HG03045 (cell line): ENCODE data around the gene SLC25A26.
A peak's percentile ranks its signal among the peaks of the same experiment; 100 is the strongest.
"Not testable (repeated sequence)": the region's sequence is repeated elsewhere in the genome, so short reads cannot be mapped to it uniquely, and the experiment has no call there.

Source experiments
- ATAC-seq: cut with Tn5 transposase; IDR thresholded peaks from one replicate; pipeline ENCODE4 v1.9.1; 2021; ENCODE audit warnings: mild to moderate bottlenecking, moderate library complexity; ENCODE audit not compliant: unreplicated experiment

The SLC25A26 gene

DNA sequence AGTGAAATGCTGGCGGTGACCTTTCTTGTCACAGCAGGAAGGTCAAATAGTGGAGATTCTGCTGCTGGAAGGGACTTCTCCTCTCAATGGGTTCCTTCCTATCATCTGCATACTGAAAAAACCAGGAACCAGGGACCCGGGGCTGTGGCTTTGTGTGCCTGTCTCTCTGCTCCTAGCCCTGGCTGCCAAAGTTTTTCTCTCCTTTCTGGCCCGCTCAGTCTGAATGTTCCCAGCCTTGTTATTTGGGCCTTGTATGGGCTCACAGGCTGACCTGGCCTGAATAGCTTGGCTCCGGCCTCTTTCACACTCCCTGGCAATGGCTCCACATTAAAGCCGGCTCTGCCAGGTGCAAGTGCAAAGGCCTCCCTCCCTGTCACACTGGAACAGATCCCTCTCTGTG is 185.4 kb downstream of the SLC25A26 start:
- ATAC-seq, result no peak

DNA sequence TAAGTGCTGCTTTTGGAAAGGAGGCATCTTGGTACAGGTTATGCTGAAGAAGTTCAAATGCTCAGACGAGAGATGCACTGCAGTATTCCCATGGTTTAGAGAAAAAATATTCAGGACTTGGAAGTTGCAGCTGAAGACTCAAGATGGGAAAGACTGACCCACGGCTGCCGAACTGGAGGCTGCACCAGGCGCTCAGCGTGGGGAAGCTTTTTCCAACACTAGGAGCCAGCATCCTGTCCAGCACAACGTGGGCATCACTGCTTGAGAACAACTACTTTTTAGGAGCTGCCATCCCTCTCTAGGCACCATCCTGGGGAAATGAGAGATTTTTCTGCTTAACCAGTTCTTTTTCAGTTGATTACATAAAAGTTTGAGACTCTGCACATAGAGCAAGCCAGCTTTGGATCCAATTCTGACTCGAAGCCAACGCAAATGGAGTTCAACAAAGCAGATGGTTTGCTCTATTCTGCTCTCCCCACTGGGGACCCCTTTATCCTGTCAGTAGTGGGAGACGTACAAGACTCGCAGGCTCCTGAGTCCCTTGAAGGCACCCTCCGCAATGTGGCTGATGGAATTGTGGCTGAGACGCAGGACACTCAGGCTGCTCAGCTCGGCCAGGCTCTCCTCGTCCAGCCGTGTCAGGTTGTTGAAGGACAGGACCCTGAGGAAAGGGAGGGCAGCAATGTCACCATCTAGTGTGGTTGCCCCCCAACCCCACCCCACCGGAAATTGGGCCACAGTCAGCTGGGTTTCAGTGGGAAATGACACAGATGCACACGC is 186.2 kb downstream of the SLC25A26 start:
- ATAC-seq, result no peak

DNA sequence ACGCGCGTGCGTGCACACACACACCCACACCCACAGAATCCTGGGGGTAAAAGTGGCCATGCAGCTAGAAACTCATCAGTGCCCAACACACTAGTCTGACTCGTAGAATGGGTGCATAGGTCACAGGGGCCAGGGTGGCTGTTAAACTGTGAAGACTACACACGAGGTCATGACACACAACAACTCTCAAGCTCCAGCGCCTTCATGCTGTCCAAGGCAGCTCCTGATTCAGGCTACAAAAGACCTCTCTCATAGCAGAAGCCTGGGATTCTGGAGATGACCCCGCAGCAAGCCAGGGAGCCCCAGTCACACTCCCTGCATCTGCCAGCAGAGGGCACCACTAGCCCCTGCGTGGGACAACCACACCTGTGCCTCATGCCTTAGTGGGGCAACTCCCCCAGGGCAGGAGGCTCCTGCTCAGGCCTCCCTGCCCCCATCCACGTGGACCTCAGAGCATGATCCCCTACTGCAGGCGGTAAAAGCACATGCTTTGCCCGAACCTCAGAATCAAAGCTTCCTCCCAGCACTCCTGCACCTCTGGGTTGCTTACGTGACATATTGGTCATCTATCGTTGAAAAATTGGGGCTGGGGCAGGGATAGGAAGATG is 186.9 kb downstream of the SLC25A26 start:
- peak; percentile 67 for ATAC-seq

DNA sequence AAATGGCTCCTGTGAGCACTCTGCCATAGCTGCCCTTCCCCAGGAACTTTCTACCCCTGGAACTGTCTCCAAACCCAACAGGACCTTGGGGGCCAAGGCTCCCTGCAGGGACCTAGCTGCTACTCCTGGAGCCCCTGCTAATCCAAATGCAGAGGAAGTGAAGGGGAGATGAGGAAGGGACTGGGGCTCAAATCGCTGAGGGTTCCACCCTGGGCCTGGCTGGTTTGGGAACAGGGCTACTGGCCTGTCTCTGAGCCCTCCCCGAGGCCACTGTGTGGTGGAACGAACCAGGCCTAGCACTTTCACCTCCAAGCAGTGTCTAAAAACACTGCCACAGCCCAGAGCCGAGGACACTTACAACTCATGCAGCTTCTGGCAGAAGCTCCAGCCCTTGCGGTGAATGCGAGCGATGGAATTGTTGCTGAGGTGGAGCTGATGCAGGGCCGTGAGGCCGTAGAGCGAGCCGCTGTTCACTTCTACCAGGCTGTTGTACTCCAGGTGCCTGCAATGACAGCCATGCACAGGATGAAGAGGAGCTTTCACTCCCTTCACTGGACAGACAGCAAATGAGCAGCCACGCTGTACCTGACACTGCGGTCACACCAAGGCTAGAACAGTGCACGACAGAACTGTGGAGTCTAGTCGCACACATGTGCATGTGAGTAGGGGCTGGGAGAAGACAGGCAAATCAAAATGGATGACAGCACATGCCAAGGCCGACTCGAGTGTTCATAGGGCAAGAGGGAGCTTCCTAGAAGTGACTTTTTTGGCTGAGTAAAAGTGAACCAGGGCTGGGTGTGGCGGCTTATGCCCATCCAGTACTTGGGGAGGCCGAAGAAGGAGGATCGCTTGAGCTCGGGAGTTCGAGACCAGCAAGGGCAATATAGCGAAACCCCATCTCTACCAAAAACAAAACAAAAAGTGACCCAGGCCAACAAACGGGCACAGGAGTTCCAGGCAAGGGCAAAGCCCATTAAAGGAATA is 189.3 kb downstream of the SLC25A26 start:
- no peak for ATAC-seq

DNA sequence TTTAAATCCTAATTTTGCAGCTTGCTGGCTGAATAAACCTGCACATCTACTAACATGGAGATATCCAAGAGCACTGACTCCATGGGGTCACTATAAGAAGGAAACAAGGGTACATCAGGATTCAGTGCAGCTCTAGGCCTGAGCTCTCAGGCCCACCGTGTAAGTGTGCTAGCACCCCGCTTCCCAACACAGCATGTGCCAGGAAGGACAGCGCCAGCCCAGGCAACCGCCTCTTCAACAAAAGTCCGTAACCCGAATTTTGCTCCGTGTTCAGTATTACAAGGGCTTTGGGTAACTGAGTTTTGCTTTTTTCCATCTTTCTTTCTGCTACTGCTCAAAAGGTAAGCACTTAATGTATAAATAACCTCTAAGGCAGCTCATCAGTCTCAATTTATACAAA is 190.2 kb downstream of the SLC25A26 start:
- no peak for ATAC-seq

DNA sequence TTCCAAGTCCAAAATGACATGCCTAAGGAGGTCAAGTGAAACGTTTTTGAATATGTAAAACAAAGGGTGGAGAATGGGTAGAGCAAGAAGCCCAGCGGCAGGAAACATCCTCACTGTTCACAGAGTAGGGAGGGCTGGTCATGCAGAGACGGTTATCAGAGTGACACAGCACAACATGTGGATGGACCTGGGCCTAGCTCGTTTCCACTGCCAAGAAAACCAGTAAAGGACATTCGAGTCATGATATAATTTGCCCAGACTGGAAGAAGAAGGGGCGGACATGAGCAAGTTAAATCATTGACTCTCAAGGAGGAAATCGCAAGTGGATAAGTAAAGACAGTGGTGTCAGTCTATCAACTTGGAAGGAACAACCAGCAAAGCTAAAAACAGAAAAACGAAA is 190.7 kb downstream of the SLC25A26 start:
- no peak for ATAC-seq

DNA sequence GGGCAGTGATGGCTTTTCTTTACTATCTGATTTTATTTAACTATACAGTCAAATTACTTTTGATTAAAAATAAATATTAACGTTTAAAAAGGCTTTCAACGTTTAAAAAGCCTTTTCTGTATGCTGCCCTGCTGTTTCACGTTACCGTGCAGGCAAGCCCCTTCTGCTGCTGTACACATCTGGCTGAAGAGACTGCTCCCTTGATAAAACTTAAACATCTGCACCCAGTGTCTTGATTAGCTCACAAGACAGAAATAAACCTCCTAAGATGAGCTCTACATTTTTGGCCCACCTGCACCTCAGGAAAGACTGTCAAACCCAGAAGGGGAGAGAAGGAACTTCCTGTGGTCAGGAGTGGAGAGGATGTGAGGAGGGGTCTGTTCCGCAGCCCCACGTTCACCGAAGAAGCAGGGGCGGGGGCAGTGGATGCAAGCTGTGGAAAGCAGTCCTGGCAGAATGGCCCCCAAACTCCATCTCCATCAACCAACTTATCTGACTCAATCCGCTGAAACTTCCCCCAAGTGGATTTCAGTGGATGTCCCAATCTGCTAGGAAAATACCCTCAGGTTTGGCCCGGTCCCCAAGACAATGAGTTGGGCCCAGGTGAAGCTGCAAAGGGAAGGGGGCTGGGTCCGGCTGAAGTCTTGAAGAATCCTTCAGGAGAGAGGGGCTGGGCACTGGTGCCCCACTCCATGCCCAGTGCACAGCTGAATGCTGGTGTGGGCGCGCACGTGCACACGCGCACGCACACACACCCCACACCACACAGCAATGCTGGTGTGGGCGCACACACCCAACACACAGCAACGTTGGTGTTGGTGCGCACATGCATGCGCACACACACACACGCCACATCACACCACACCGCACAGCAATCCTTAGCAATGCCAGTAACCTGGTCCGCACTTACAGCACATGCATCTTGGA is 191.4 kb downstream of the SLC25A26 start:
- ATAC-seq, result no peak

DNA sequence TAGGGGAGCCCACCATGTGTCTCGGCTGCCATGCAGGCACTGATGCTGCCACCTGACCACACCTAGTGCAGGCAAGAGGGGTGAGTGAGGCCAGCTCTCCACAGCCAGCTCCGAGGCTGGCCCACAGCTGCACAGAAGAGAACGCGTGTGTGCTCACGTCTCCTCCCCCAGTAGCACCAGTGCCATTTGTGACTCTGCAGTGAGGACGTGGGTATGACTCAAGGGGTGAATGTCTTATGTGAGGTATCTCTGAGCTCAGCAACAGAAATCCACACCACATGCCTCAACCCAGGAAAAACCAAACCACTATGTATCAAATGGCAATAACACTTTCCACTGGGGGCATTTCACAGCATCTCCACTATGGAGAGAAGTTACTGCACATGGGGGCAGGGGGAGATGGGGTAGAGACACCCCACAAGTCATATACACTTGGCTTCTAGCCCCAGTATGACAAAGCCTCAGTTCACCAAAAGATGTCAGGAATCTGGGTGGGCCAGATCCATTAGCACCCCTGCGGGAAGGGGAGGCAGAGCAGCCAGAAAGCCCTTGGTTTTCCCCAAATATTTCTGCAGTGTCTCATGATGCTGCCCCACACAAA is 192.4 kb downstream of the SLC25A26 start:
- no peak for ATAC-seq

DNA sequence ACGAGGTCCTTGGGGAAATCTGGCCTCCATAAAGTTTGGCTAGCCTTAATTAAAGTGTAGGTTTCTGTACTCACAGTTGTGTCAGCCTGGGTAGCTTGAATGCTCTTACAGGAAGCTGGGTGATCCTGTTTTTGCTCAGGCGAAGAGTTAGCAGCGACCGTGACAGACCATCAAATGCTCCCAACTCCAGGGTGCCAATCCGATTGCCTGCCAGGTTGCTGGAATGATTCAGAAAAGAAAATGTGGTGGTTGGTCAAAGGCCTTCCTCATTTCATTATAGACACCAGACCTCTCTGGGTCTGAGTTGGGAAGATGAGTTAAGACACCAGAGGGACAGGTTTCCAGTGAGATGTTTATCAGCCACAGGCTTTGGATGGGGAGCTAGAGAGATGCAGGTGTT is 194.0 kb downstream of the SLC25A26 start:
- no peak for ATAC-seq

DNA sequence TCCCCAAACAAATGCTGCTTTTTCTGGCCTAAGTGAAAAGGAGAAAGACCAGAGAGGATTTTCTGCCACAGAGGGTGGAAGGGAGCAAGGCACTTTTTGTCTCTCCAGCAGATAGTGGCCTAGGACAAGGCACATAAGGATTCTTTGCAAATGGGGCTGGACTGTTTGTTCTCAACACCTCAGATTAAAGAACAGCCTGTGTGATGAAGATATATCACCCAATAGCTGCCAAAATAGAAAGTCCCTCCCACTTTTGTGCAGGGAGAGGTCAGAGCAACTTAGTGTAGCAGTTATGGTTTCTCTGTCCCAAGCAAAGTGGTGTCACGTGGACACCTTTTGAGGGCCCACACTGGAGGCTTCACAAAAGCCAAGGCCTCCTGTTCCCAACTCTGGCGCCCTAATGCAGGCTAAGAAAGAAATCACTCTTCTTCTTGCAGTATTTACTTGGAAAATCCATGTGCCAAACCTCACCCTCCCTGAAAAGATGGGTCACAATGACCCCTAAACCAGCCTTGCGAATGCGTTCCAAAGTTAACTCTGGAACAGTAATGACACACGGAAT is 195.1 kb downstream of the SLC25A26 start:
- no peak for ATAC-seq

DNA sequence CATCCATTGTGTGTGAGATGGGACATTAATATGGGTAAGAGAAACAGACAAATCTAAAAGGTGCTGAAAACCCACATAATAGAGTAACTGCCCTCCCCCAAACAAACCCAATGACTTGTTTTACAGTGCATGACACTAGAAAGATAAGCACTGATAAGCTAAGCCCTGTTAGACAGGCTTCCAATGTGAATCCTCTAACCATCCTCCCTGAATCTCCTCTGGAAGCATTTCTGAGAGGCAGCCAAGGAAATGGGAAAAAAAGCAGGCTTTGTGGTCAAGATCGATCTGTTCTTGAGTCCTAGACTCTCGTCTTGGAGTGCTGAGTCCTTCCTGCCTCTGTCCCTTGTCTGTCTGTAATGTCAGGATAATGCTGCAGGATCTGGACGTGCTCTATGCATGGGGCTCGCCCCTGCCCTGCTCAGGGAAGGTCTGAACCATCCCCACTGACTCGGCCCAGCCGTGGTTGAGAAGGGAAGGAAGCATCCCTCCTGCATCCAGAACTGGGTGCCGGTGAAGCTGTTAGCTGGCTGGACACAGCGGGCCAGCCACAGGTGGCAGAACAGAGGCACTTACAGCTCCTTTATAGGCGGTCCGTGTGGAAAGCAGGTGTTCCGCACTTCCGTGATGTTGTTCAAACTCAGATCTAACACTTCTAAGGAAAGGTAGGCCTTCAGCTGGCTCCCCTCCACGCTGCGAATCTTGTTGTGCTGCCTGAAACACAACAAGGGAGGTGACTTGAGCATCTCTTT is 195.9 kb downstream of the SLC25A26 start:
- no peak for ATAC-seq

DNA sequence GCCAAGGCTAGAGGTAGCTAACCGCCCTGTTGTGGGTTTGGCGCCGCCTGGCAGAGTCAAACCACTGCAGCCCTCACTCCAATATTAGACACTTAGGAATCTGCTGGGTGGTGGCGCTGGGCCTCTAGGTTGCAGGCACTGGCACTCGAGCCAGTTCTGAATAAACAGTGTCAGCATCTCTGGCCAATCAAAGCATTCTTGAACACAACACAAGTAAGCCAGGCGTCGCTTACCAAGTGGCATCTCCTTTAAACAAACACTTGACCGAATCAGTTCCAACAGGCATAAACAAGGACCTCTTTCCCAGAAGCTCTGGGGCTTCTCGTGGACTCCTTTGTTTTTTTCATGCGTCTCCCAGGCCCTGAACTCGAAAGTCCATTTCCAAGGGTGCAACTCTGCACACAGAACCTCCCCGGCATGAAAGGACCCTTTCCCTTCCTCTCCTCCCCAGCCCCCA is 197.7 kb downstream of the SLC25A26 start:
- no peak for ATAC-seq

DNA sequence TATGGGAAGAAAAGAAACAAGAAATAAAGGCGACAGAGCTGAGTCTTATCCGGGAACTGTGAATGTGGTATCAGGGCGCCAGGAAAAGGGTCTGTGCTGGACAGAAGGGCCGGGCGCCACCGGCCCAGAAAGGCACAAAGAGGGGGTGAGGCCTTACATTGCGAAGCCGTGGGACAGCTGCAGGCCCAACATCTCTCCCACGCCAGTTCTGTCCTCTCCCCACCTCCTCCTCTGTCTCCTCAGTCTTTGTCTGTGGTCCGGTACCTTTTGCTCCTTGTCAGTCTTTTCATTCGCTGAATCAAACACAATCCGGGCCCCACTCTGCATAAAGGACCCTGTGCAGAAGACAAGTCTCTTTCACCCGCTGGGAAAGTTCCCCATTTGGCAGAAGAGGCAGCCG is 198.2 kb downstream of the SLC25A26 start:
- ATAC-seq, result no peak

DNA sequence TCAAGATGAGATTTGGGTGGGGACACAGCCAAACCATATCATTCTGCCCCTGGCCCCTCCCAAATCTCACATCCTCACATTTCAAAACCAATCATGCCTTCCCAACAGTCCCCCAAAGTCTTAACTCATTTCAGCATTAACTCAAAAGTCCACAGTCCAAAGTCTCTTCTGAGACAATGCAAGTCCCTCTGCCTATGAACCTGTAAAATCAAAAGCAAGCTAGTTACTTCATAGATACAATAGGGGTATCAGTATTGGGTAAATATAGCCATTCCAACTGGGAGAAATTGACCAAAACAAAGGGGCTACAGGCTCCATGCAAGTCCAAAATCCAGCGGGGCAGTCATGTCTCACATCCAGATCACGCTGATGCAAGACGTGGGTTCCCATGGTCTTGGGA is 200.3 kb downstream of the SLC25A26 start:
- not testable (repeated sequence) for ATAC-seq

DNA sequence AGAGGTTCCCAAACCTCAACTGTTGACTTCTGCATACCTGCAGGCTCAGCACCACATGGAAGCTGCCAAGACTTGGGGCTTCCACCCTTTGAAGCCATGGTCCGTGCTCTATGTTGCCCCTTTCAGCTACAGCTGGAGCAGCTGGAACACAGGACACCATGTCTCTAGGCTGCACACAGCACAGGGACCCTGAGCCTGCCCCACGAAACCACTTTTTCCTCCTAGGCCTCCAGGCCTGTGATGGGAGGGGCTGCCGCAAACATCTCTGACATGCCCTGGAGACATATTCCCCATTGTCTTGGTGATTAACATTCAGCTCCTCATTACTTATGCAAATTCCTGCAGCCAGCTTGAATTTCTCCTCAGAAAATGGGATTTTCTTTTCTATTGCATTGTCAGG is 201.1 kb downstream of the SLC25A26 start:
- not testable (repeated sequence) for ATAC-seq

DNA sequence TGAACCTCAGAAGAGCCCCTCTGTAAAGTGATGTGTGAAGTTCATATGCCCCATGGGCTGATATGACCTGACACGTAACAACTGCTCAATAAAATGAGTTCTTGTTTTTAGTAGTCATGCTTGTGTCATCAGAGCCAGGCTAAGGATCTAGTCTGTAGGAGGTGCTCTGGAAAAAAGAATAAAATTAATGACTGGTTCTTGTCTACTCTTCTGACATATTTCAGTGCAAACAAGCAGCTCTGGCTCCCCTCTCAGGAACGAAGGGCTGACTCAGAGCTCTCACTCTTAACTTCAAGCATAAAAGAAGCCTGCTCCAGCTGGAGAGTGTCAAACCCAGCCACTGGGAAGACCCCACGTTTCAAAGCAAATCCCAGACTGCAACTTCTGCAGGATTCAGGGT is 203.0 kb downstream of the SLC25A26 start:
- no peak for ATAC-seq

DNA sequence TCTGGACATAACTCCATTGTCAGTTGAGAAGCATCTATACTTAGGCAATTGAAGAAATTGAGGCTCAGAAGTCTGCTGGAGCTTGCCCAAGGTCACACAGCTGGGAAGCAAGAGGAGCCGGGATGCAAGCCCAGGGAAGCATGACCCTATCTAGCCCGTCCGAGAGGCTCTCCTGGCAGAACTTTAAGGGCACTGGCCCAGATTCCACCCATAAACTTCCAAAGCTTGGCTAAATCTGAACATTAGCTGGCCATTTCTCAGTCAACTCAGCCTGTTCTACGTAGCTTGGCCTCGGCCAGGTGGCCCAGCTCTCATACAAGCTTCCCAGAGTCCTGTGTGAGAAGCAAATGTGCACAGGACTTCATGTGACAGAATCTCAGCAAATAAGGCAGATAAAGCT is 204.2 kb downstream of the SLC25A26 start:
- ATAC-seq, result no peak

DNA sequence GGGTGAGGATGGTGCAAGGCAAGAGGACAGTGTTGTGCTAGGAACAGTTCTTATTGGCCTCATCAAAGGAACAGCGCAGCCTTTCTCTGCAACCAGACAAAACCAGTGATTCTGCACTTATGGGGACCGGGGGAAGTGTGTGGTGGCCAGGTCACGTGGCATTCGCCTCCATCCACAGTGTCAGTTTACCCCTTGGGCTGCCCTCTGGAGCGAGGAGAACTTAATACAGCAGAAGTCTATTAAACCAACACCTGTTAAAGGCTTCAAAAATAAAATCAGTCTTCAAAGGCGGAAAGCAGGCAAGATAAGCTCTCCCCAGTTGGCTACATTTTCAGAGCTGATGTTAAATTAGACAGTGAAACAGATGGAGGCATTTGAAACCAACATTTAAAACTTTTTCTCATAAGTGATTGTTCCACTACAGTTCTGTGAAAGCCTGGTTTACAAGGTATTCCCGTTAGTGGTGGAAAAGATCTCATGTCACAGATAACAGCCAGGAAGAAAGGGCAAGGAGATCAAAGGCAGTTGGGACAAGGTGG is 204.8 kb downstream of the SLC25A26 start:
- no peak for ATAC-seq

DNA sequence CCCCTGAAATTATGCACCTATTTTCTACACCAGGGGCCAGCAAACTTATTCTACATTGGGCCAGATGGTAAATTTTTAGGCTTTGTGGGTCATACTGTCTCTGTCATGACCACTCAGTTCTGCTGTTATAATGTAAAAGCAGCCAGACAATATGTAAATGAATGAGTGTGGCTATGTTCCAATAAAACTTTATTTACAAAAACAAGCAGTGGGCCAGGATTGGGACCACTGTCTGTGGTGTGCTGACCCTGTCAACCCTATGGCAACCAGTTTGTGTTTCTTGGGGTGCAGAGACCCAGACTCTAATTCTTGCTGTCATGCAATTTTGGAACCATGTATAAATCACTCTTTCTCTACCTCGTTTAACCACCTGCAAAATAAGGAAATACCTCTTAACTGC is 205.3 kb downstream of the SLC25A26 start:
- no peak for ATAC-seq
